GM10248 (cell line): ENCODE results near the gene LRBA.
"Not testable (repeated sequence)": the region's sequence is repeated elsewhere in the genome, so short reads cannot be mapped to it uniquely, and the experiment has no call there.

Source experiments
- CTCF ChIA-PET: fragments of 300-600 bp; sonication (Branson Sonifier 250); formaldehyde crosslinking; extraction: SDS; loops from one replicate; lab custom pipeline; 2021; ENCODE audit warnings: antibody characterized with exemption; lab: Yijun Ruan, JAX
- POLR2A ChIA-PET: fragments of 350-650 bp; sonication (Branson Sonifier 250); formaldehyde crosslinking; extraction: SDS; loops from one replicate; lab custom pipeline; 2020; ENCODE audit warnings: antibody characterized with exemption; lab: Yijun Ruan, JAX
- DNase-seq: peaks from one replicate; pipeline ENCODE4 v3.0.0; 2012; ENCODE audit errors: extremely low spot score
- CTCF ChIP-seq: IDR thresholded peaks from 2 replicates; pipeline ENCODE4 v1.5.1; 2012; ENCODE audit warnings: mild to moderate bottlenecking, low read depth; ENCODE audit errors: extremely low read depth, missing control alignments, control extremely low read depth

Gene LRBA

GRCh38 chr4:150518559-150518958 is 496.5 kb downstream of the LRBA start:
- CTCF ChIA-PET = interaction anchor here (1.1 kb wide), 1 partner anchor 48 kb away, joined by 4 read pairs; no protein-coding TSS in a partner anchor
- POLR2A ChIA-PET = no interaction called here
- no peak for DNase-seq
- TF ChIP-seq CTCF = no peak

GRCh38 chr4:150515135-150515534 is 499.9 kb downstream of the LRBA start:
- TF ChIP-seq CTCF = no peak
- ChIA-PET CTCF (interaction anchor here (0.8 to 1.6 kb wide), 3 partner anchors 15 to 42 kb away, joined by 3 to 4 read pairs (median 3); no protein-coding TSS in a partner anchor), POLR2A (no interaction called here)
- no peak for DNase-seq

- CTCF ChIA-PET = interaction anchor here (0.8 to 1.6 kb wide), 4 partner anchors 16 to 43 kb away, joined by 3 to 4 read pairs (median 4); no protein-coding TSS in a partner anchor
Observed at GRCh38 chr4:150514709-150515108, 500.4 kb downstream of the LRBA start.

GRCh38 chr4:150510176-150510865 is 504.8 kb downstream of the LRBA start:
- CTCF ChIA-PET = no interaction called here
- TF ChIP-seq CTCF = no peak
- no peak for DNase-seq
- POLR2A ChIA-PET = no interaction called here

More at GRCh38 chr4:150514709-150515108, 500.4 kb downstream of the LRBA start:
- TF ChIP-seq CTCF = no peak
- POLR2A ChIA-PET = no interaction called here
- no peak for DNase-seq

GRCh38 chr4:150507656-150508055 is 507.4 kb downstream of the LRBA start:
- CTCF ChIA-PET, DNase-seq, POLR2A ChIA-PET: not testable (repeated sequence)

- ChIA-PET CTCF (no interaction called here), POLR2A (no interaction called here)
- TF ChIP-seq CTCF = no peak
- no peak for DNase-seq
Observed at GRCh38 chr4:150501983-150502382, 513.1 kb downstream of the LRBA start.

GRCh38 chr4:150501009-150501727 is 513.9 kb downstream of the LRBA start:
- no peak for DNase-seq
- ChIA-PET POLR2A (no interaction called here), CTCF (no interaction called here)
- TF ChIP-seq CTCF = no peak
